Endothelial cell of umbilical vein (primary cell): ENCODE results near the gene TXNDC9. TPM values are rescaled to one million over a fixed set of nuclear protein-coding genes. Genes with fewer than 3 reads are reported as not detected.
"Not testable (repeated sequence)": the region's sequence is repeated elsewhere in the genome, so short reads cannot be mapped to it uniquely, and the experiment has no call there.

Experiments
- BruUV-seq: library from RNA; stranded (reverse); fragments of 400-500 nt; replicated peaks from 2 replicates; lab custom pipeline; 2021; lab: Mats Ljungman, UMichigan
- CTCF ChIA-PET: fragments of 300-600, 350-600 bp; sonication (Branson Sonifier 250); formaldehyde crosslinking; loops from one replicate; lab custom pipeline; 2021; ENCODE audit warnings: antibody characterized with exemption, inconsistent platforms; lab: Charles Lee
- POLR2A ChIA-PET: fragments of 300-600, 350-600 bp; sonication (Branson Sonifier 250); formaldehyde crosslinking; loops from one replicate; lab custom pipeline; 2021; ENCODE audit warnings: antibody characterized with exemption, inconsistent platforms; lab: Charles Lee
- DNase-seq: peaks from one replicate; pipeline ENCODE4 v3.0.0-alpha.2; 2011; ENCODE audit warnings: low read depth, low spot score
- FAIRE-seq: peaks from 2 replicates; lab custom pipeline; 2011; peaks lifted over from hg19 to GRCh38; lab: Jason Lieb, UNC
- H2AFZ ChIP-seq: 2 replicates; pipeline ENCODE4 v1.6.0; 2012; ENCODE audit warnings: low read depth, low read length, control low read depth, inconsistent platforms
- H3K27ac ChIP-seq: 2 replicates; pipeline ENCODE4 v1.5.1; 2011; ENCODE audit warnings: low read depth, mild to moderate bottlenecking, control low read depth, low read length, moderate library complexity; ENCODE audit not compliant: insufficient read depth
- H3K27me3 ChIP-seq, 2 experiments: 2 replicates each; pipeline versions ENCODE4 v1.6.0 to v1.6.1; 2011; ENCODE audit warnings: low read length in 2 of 2, mixed read lengths in 1 of 2; ENCODE audit not compliant: control insufficient read depth in 2 of 2, insufficient read depth in 2 of 2
- H3K36me3 ChIP-seq, 2 experiments: 2 replicates in 1 of 2; 3 replicates in 1 of 2; pipeline ENCODE4 v1.5.1; 2011; ENCODE audit warnings: low read length in 2 of 2, mild to moderate bottlenecking in 1 of 2, moderate library complexity in 1 of 2; ENCODE audit not compliant: control insufficient read depth in 2 of 2, insufficient read depth in 2 of 2; ENCODE audit errors: extremely low read depth in 1 of 2
- H3K4me1 ChIP-seq: 3 replicates; pipeline ENCODE4 v1.5.1; 2011; ENCODE audit warnings: mild to moderate bottlenecking, low read length; ENCODE audit not compliant: control insufficient read depth, insufficient read depth; ENCODE audit errors: extremely low read depth
- H3K4me2 ChIP-seq: 2 replicates; pipeline ENCODE4 v1.6.1; 2011; ENCODE audit warnings: low read length, control low read depth, mixed read lengths; ENCODE audit not compliant: insufficient read depth
- H3K4me3 ChIP-seq, 3 experiments: fragments of 200-600 bp in 1 of 3; sonication (generic), shearing (Covaris generic) in 1 of 3; replicated peaks in 1 of 3; 2 replicates each; pipeline ENCODE4 v1.5.1; 2011 to 2016; ENCODE audit warnings: control low read depth in 3 of 3, low read length in 3 of 3, mild to moderate bottlenecking in 2 of 3, inconsistent platforms in 1 of 3, low read depth in 1 of 3, moderate library complexity in 1 of 3; ENCODE audit not compliant: insufficient read depth in 1 of 3
- H3K79me2 ChIP-seq: 2 replicates; pipeline ENCODE4 v1.6.0; 2012; ENCODE audit warnings: low read length, inconsistent platforms; ENCODE audit not compliant: control insufficient read depth, insufficient read depth
- H3K9ac ChIP-seq: replicated peaks from 2 replicates; pipeline ENCODE3; 2011; ENCODE audit warnings: low read length, control low read depth; ENCODE audit not compliant: insufficient read depth; ENCODE audit errors: extremely low read depth
- H3K9me1 ChIP-seq: replicated peaks from 3 replicates; pipeline ENCODE4 v1.6.0; 2011; ENCODE audit warnings: mild to moderate bottlenecking, low read length; ENCODE audit not compliant: control insufficient read depth, insufficient read depth; ENCODE audit errors: extremely low read depth
- H3K9me3 ChIP-seq: replicated peaks from 2 replicates; pipeline ENCODE4 v1.5.1; 2012; ENCODE audit warnings: low read length, inconsistent platforms; ENCODE audit not compliant: control insufficient read depth, insufficient read depth
- H4K20me1 ChIP-seq: replicated peaks from 2 replicates; pipeline ENCODE3; 2011; ENCODE audit warnings: mild to moderate bottlenecking, low read length; ENCODE audit not compliant: control insufficient read depth, insufficient read depth; ENCODE audit errors: extremely low read depth
- CTCF ChIP-seq, 2 donors: IDR thresholded peaks; 1 replicate in 1 of 2; 2 replicates in 1 of 2; pipeline ENCODE4 v1.5.1; 2011; ENCODE audit warnings: low read length in 2 of 2, mild to moderate bottlenecking in 2 of 2, moderate library complexity in 2 of 2, control low read depth in 1 of 2, inconsistent platforms in 1 of 2, low read depth in 1 of 2; ENCODE audit not compliant: insufficient read depth in 1 of 2; ENCODE audit errors: extremely low read depth in 1 of 2
- EZH2 ChIP-seq: IDR thresholded peaks from 2 replicates; pipeline ENCODE4 v1.6.1; 2012; ENCODE audit warnings: borderline replicate concordance, low read depth, mild to moderate bottlenecking, moderate library complexity, low read length, inconsistent platforms; ENCODE audit not compliant: severe bottlenecking
- FOS ChIP-seq: IDR thresholded peaks from 2 replicates; pipeline ENCODE4 v1.6.1; 2011; ENCODE audit warnings: mild to moderate bottlenecking, low read length, moderate library complexity, borderline replicate concordance; ENCODE audit not compliant: insufficient read depth
- GATA2 ChIP-seq: IDR thresholded peaks from 2 replicates; pipeline ENCODE4 v1.7.0; 2011; ENCODE audit warnings: low read depth, mild to moderate bottlenecking, moderate library complexity, mixed read lengths, low read length; ENCODE audit not compliant: insufficient read length, insufficient read depth
- JUN ChIP-seq: IDR thresholded peaks from 2 replicates; pipeline ENCODE4 v1.6.1; 2011; ENCODE audit warnings: borderline replicate concordance, low read depth; ENCODE audit not compliant: insufficient read length, insufficient read depth
- MAX ChIP-seq: IDR thresholded peaks from 2 replicates; pipeline ENCODE4 v1.6.1; 2011; ENCODE audit not compliant: insufficient read depth, insufficient read length
- MYC ChIP-seq: IDR thresholded peaks from one replicate; pipeline ENCODE4 v1.6.1; 2011; ENCODE audit warnings: mild to moderate bottlenecking, low read depth, low read length
- POLR2A ChIP-seq: IDR thresholded peaks from 2 replicates; pipeline ENCODE4 v1.6.1; 2012; ENCODE audit warnings: low read depth, mild to moderate bottlenecking, control low read depth, low read length
- POLR2AphosphoS5 ChIP-seq: IDR thresholded peaks from 2 replicates; pipeline ENCODE4 v1.6.1; 2012; ENCODE audit warnings: low read depth, mild to moderate bottlenecking, control low read depth, low read length, moderate library complexity; ENCODE audit not compliant: insufficient read depth
- dilution Hi-C: fragments of 300-500 bp; cut with MboI; formaldehyde crosslinking; loops from one replicate; pipeline ENCODE4 v1.15.0; 2019; ENCODE audit warnings: low sequenced_read_pairs; ENCODE audit not compliant: extremely low pct_ligation_motif_present
- intact Hi-C: fragments of 100-400 bp; cut with micrococcal nuclease; formaldehyde crosslinking; loops from one replicate; pipeline ENCODE4 v1.10.0; 2022
- polyA plus RNA-seq, 4 experiments: library from polyadenylated mRNA; depleted of rRNA in 3 of 4; stranded (reverse) in 3 of 4; unstranded in 1 of 4; fragments of >200 nt; gene quantifications; 2 replicates each; pipeline versions ENCODE4 v1.2.1 to v1.2.3, GENCODE V29; 2011 to 2012; ENCODE audit warnings: missing spikeins in 1 of 4
- total RNA-seq: library from RNA; stranded (reverse); gene quantifications from 2 replicates; pipeline ENCODE4 v1.2.3, GENCODE V29; 2021

Gene TXNDC9
- total and polyA plus RNA-seq, 2 donors (not counting 3 experiments of a cell fraction or from before 2014, with no cell fraction given), result 18.6 to 45.8 TPM

GRCh38 chr2:99356853-99357252, 20.7 kb upstream of the TXNDC9 start:
- no peak for FAIRE-seq
- Histone ChIP-seq H4K20me1 (peaks cover 2% of the 10 kb centered on the region), H3K27ac (no peak overlapping the region), H3K79me2 (peaks cover 76% of the 10 kb centered on the region), H3K4me3 (no peak overlapping the region), H3K4me2 (no peak overlapping the region), H3K36me3 (no peaks in the 10 kb centered on the region), H3K4me1 (no peaks in the 10 kb centered on the region), H2AFZ (no peak overlapping the region), H3K27me3 (no peaks in the 10 kb centered on the region), H3K9me3 (no peaks in the 10 kb centered on the region), H3K9me1 (peaks cover 2% of the 10 kb centered on the region), H3K9ac (no peak overlapping the region)
- ChIA-PET CTCF (interaction anchor here (0.7 to 1.9 kb wide), 3 partner anchors 8 to 19 kb away, joined by 3 to 7 read pairs (median 5); no protein-coding TSS in a partner anchor), POLR2A (no interaction called here)
- no TSS peak for BruUV-seq
- intact Hi-C loops, result no loop called here
- TF ChIP-seq POLR2AphosphoS5, result no peak
- TF ChIP-seq MAX, result no peak
- no peak for TF ChIP-seq MYC
- TF ChIP-seq GATA2, result no peak
- TF ChIP-seq POLR2A, result no peak
- no peak for TF ChIP-seq JUN
- TF ChIP-seq FOS, result no peak
- TF ChIP-seq CTCF (IDR thresholded peaks at IDR 0.05; ENCODE audit: extremely low read depth in 1 of 2, insufficient read depth in 1 of 2, low read depth in 1 of 2, low read length in 2 of 2), result no peak
- no peak for TF ChIP-seq EZH2
- DNase-seq, result no peak
- dilution Hi-C loops, result no loop called here

DNA sequence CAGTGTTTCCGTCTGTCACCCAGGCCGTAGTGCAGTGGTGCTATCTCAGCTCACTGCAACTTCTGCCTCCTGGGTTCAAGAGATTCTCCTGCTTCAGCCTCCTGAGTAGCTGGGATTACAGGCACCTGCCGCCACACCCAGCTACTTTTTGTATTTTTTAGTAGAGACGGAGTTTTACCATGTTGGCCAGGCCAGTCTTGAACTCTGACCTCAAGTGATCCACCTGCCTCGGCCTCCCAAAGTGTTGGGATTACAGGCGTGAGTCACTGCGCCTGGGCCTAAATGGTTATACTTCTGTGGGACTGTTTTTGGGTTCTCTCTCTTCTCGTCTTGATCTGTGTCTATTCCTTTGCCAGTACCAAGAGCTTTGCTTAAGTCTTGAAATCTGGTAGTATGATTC, 18.7 kb upstream of the TXNDC9 start:
- ChIA-PET CTCF (interaction anchor here (1.1 kb wide), 1 partner anchor 18 kb away, joined by 6 read pairs; the partner anchor contains the start of gene EIF5B), POLR2A (interaction anchor here (0.9 kb wide), 1 partner anchor 17 kb away, joined by 6 read pairs; no protein-coding TSS in a partner anchor)
- DNase-seq, H3K9me3 ChIP-seq, H2AFZ ChIP-seq, H3K4me3 ChIP-seq, H3K36me3 ChIP-seq, FAIRE-seq, dilution Hi-C loops, H3K4me2 ChIP-seq, H3K27me3 ChIP-seq, BruUV-seq, H3K9ac ChIP-seq, intact Hi-C loops, H3K4me1 ChIP-seq, H3K9me1 ChIP-seq, H4K20me1 ChIP-seq, H3K27ac ChIP-seq: not testable (repeated sequence)
- H3K79me2 ChIP-seq, result peaks cover 92% of the 10 kb centered on the region
